ENCODE results near the gene NFKB2.

The NFKB2 gene

DNA sequence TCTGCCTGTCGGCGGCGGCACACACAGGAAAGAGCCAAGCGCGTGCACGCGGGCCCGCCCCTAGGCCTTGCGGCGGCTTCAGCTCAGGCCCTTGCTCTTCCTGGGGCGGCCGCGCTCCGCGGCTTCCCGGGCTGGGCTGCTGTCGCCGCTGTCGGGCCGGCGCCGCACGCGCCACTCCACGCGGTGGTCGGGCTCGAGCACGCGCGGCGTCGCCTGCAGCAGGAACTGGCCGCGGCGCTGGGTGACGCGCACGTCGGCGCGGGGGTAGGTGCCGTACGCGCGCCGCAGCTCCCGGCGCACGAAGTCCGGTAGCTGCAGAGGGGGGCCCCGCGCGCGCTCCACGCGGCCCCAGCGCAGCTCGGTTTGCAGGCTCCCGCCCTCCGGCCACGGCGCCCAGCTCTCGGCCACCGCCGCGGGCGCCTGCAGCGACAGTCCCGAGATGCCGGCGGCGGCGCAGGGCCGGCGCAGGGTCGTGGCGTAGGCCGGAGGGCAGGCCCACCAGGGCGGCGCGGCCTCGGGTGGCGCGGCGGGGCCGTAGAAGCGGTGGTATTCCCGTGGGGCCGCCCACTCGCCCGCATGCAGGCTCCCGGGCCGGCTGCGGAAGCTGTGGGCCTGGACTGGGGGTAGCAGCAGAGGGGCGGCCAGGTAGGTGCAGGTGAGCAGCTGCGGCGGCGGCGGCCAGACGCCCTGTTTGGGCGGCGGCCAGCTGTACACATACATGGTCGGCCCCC lies 55.0 kb downstream of the NFKB2 start (continued):
- peak; percentile 19; the same call in 1 of the 2 replicates for TF ChIP-seq OSR2 (tag by site-specific recombination; IDR thresholded peaks at IDR 0.05)
- TF ChIP-seq YY2 (tag by site-specific recombination; IDR thresholded peaks at IDR 0.05) = 0 out of 2 replicates have a peak, but pooled peaks have one; percentile 35
- TF ChIP-seq, protein P1, sequence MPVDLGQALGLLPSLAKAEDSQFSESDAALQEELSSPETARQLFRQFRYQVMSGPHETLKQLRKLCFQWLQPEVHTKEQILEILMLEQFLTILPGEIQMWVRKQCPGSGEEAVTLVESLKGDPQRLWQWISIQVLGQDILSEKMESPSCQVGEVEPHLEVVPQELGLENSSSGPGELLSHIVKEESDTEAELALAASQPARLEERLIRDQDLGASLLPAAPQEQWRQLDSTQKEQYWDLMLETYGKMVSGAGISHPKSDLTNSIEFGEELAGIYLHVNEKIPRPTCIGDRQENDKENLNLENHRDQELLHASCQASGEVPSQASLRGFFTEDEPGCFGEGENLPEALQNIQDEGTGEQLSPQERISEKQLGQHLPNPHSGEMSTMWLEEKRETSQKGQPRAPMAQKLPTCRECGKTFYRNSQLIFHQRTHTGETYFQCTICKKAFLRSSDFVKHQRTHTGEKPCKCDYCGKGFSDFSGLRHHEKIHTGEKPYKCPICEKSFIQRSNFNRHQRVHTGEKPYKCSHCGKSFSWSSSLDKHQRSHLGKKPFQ (tag by site-specific recombination; IDR thresholded peaks at IDR 0.05) = no peak
- TF ChIP-seq ZFHX2 (tag by site-specific recombination; conservative IDR thresholded peaks at IDR 0.05) = peak; percentile 79
- TF ChIP-seq, protein P2, sequence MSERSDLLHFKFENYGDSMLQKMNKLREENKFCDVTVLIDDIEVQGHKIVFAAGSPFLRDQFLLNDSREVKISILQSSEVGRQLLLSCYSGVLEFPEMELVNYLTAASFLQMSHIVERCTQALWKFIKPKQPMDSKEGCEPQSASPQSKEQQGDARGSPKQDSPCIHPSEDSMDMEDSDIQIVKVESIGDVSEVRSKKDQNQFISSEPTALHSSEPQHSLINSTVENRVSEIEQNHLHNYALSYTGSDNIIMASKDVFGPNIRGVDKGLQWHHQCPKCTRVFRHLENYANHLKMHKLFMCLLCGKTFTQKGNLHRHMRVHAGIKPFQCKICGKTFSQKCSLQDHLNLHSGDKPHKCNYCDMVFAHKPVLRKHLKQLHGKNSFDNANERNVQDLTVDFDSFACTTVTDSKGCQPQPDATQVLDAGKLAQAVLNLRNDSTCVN (tag by site-specific recombination; optimal IDR thresholded peaks at IDR 0.05) = peak; percentile 93
- TF ChIP-seq ZNF596 (tag by site-specific recombination; IDR thresholded peaks at IDR 0.05) = 0 out of 2 replicates have a peak, but pooled peaks have one; percentile 12
- TF ChIP-seq, protein P3, sequence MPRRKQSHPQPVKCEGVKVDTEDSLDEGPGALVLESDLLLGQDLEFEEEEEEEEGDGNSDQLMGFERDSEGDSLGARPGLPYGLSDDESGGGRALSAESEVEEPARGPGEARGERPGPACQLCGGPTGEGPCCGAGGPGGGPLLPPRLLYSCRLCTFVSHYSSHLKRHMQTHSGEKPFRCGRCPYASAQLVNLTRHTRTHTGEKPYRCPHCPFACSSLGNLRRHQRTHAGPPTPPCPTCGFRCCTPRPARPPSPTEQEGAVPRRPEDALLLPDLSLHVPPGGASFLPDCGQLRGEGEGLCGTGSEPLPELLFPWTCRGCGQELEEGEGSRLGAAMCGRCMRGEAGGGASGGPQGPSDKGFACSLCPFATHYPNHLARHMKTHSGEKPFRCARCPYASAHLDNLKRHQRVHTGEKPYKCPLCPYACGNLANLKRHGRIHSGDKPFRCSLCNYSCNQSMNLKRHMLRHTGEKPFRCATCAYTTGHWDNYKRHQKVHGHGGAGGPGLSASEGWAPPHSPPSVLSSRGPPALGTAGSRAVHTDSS (tag by site-specific recombination; IDR thresholded peaks at IDR 0.05) = peak; percentile 6; the same call in 1 of the 2 replicates
- TF ChIP-seq ZSCAN30 (tag by site-specific recombination; IDR thresholded peaks at IDR 0.05) = peak; percentile 71
- peak; percentile 79 for TF ChIP-seq ZNF561 (tag by site-specific recombination; IDR thresholded peaks at IDR 0.05; ENCODE audit: borderline replicate concordance)
- peak; percentile 29; the same call in 1 of the 2 replicates for TF ChIP-seq SP2 (tag by site-specific recombination; IDR thresholded peaks at IDR 0.05)

DNA sequence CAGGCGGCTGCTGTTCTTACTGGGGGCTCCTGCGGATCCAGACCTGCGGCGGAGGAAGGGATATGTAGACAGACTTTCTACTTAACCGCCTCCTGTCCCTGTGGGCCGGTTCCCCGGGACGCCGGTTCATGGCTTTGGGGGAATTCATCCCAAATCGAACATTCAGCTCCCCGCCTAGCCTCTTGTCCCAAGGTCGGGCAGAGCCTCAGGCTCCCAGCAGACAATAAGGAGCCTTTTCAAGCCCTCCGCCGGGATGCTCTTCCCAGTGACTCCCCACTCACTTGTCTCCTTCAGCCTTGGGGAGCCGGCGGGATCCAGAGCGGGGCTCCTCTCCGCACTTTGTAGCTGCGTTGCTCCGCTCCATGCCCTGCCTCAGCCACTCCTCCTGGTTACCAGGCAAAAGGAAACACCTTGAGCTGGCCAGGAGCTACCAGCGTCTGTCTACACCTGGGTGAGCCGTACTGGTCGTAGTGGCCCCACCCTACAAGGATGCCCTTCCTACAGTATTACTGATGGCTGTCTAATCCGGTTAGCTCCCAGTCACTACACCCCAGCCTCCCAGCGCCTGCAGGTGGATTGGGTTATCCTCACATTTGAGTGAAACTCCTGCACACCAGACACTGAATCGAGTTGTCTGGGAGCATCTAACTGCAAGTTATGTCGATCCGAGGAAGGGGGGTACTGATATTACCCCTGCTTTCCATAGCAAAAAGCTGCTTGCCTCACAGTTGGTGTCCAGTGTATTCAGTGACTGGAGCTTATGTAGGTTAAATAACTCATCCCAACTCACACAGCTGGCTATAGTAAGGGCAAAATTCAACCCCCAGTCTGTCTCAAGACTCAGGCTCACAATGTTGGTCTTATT lies 55.8 kb downstream of the NFKB2 start, which contains the start of gene C10orf95:
C10orf95 (minus strand) TSS at position 439 of the 865 bp plus-strand sequence. CDS start 450 bp downstream, outside the sequence.
- Histone ChIP-seq H3K36me3 (ENCODE audit: control insufficient read depth in 2 of 2, insufficient read depth in 1 of 2, low read length in 2 of 2) (peaks cover 14 to 32% of the 10 kb centered on the region in 2 experiments; a peak in 2 of 3 replicates), H3K9me3 (ENCODE audit: control insufficient read depth, insufficient read depth, low read depth, low read length) (no peaks in the 10 kb centered on the region), H3K4me3 (ENCODE audit: low read depth, low read length) (peak within 1 kb of the TSS; percentile 73), H3K27ac (ENCODE audit: extremely low read depth, low read depth, low read length) (peak within 1 kb of the TSS; percentile 97), H3K4me1 (ENCODE audit: control insufficient read depth, insufficient read depth, low read length) (peaks cover 5% of the 10 kb centered on the region)
- CTCF ChIA-PET = interaction anchor here (0.7 to 2.2 kb wide), 5 partner anchors 28 to 1708 kb away, joined by 3 to 16 read pairs (median 3); no protein-coding TSS in a partner anchor
- POLR2A ChIA-PET = interaction anchor here (0.8 to 5.3 kb wide), 11 partner anchors 9 to 54 kb away, joined by 3 to 60 read pairs (median 7); partner anchors contain the start of genes CUEDC2, FBXL15 and SUFU
- TF ChIP-seq ZNF600 (tag by site-specific recombination; IDR thresholded peaks at IDR 0.05) (peak; percentile 83), ZNF202 (tag by site-specific recombination; IDR thresholded peaks at IDR 0.05; ENCODE audit: borderline replicate concordance) (no peak), ZBTB20 (tag by site-specific recombination; IDR thresholded peaks at IDR 0.05) (peak; percentile 65), KLF8 (tag by site-specific recombination; IDR thresholded peaks at IDR 0.05) (peak; percentile 9; the same call in 1 of the 2 replicates), ZNF785 (tag by site-specific recombination; IDR thresholded peaks at IDR 0.05) (no peak), PRDM1 (tag by site-specific recombination; IDR thresholded peaks at IDR 0.05) (no peak), ZNF335 (tag by site-specific recombination; conservative IDR thresholded peaks at IDR 0.05) (peak; percentile 33), ZNF274 (IDR thresholded peaks at IDR 0.05; ENCODE audit: low read length) (no peak), ZNF274 (tag by site-specific recombination; IDR thresholded peaks at IDR 0.05; ENCODE audit: borderline replicate concordance) (no peak), GLIS2 (tag by site-specific recombination; IDR thresholded peaks at IDR 0.05) (peak; percentile 19), KLF9 (tag by site-specific recombination; IDR thresholded peaks at IDR 0.05; ENCODE audit: low read depth) (0 out of 2 replicates have a peak, but pooled peaks have one; percentile 3), ZNF366 (tag by site-specific recombination; conservative IDR thresholded peaks at IDR 0.05) (no peak), ZNF776 (tag by site-specific recombination; IDR thresholded peaks at IDR 0.05; ENCODE audit: borderline replicate concordance) (no peak)
- TF ChIP-seq, protein P4, sequence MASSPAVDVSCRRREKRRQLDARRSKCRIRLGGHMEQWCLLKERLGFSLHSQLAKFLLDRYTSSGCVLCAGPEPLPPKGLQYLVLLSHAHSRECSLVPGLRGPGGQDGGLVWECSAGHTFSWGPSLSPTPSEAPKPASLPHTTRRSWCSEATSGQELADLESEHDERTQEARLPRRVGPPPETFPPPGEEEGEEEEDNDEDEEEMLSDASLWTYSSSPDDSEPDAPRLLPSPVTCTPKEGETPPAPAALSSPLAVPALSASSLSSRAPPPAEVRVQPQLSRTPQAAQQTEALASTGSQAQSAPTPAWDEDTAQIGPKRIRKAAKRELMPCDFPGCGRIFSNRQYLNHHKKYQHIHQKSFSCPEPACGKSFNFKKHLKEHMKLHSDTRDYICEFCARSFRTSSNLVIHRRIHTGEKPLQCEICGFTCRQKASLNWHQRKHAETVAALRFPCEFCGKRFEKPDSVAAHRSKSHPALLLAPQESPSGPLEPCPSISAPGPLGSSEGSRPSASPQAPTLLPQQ (tag by site-specific recombination; IDR thresholded peaks at IDR 0.05) = 0 out of 2 replicates have a peak, but pooled peaks have one; percentile 18
- TF ChIP-seq, protein P5, sequence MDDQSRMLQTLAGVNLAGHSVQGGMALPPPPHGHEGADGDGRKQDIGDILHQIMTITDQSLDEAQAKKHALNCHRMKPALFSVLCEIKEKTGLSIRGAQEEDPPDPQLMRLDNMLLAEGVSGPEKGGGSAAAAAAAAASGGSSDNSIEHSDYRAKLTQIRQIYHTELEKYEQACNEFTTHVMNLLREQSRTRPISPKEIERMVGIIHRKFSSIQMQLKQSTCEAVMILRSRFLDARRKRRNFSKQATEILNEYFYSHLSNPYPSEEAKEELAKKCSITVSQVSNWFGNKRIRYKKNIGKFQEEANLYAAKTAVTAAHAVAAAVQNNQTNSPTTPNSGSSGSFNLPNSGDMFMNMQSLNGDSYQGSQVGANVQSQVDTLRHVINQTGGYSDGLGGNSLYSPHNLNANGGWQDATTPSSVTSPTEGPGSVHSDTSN (CRISPR knock-in tag; IDR thresholded peaks at IDR 0.05) = no peak
- TF ChIP-seq, protein P6, sequence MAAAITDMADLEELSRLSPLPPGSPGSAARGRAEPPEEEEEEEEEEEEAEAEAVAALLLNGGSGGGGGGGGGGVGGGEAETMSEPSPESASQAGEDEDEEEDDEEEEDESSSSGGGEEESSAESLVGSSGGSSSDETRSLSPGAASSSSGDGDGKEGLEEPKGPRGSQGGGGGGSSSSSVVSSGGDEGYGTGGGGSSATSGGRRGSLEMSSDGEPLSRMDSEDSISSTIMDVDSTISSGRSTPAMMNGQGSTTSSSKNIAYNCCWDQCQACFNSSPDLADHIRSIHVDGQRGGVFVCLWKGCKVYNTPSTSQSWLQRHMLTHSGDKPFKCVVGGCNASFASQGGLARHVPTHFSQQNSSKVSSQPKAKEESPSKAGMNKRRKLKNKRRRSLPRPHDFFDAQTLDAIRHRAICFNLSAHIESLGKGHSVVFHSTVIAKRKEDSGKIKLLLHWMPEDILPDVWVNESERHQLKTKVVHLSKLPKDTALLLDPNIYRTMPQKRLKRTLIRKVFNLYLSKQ (tag by site-specific recombination; IDR thresholded peaks at IDR 0.05; ENCODE audit: borderline replicate concordance) = no peak
